Nucleus accumbens (tissue), 56 donors: ENCODE measurements around the gene ZNF629.
A peak's percentile ranks its signal among the peaks of the same experiment; 100 is the strongest.

Source experiments
- DNase-seq, 56 donors: peaks; one replicate each; lab custom pipeline; 2025; lab: John Stamatoyannopoulos, UW

ZNF629 gene

DNA sequence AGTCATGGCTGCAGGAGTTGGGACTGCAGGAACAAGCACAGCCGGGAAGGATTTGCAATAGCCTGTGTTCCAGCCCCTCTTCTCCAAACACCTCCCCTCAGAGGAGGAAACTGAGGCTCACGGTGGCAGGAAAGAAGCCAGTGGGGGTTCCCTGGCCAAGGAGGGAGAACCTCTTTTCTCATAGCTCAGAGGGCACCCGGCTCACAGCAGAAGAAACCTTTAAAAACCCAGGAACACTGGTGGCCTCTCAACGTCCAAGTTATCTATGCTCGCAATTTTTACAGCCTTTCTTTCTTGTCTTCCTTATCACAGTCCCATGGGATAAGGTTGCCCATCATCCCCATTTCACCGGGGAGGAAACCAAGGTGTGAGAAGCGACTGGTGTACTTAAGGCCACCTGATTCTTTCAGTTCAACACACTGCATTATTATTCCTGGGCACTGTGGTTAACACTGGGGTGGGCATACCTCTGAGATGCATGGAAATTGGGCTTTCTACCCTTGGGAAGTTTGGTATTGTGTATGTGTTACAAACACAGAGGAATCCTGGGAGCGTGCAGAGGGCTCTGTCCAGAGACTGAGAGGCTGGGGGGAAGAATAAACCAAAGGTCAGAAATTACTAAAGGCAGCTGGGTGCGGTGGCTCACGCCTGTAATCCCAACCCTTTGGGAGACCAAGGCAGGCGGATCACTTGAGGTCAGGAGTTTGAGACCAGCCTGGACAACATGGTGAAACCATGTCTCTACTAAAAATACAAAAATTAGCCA lies 791 bp upstream of the ZNF629 start:
- peak in 4 of 56 donors; percentile 47 to 53 (median 48) for DNase-seq

DNA sequence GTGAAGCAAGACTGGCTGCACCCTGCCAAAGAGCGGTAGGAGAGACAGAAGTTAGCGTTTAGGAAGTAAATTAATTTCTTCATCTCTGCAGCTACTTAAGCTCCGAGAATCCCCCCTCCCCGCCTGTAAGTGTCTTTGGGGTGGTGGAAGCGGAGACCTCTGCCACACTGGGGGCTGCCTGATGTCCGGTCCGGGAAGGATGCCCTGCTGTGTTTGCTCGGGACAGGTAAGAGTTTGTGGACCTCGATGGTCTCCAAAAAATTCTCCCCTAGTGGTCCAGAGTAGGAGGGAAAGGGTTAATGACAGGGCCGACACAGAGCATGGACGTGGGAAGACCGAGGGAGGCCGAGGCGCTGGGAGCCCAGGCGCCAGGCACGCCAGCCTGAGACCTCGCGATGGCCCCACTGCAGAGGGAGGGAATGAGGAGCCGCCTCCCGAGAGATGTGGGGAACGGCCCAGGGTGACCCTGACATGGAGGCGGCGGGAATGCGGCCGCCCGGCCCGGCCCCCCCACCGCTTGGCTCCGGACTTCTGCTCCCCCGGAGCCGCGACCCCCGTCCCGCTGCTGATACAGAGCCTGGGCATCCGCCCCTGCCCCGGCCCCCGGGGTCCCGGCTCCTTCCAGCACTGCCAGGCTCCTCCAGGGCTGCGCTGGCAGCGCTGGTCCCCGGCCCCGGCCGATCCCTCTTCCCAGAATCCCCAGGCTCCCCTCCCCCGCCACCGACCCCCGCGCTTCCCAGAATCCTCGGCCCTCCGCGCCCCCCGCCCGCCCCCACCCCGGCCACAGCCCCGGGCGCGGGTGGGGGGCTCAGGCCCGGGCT lies 680 bp downstream of the ZNF629 start:
- peak in 11 of 56 donors; percentile 19 to 61 (median 48) for DNase-seq

DNA sequence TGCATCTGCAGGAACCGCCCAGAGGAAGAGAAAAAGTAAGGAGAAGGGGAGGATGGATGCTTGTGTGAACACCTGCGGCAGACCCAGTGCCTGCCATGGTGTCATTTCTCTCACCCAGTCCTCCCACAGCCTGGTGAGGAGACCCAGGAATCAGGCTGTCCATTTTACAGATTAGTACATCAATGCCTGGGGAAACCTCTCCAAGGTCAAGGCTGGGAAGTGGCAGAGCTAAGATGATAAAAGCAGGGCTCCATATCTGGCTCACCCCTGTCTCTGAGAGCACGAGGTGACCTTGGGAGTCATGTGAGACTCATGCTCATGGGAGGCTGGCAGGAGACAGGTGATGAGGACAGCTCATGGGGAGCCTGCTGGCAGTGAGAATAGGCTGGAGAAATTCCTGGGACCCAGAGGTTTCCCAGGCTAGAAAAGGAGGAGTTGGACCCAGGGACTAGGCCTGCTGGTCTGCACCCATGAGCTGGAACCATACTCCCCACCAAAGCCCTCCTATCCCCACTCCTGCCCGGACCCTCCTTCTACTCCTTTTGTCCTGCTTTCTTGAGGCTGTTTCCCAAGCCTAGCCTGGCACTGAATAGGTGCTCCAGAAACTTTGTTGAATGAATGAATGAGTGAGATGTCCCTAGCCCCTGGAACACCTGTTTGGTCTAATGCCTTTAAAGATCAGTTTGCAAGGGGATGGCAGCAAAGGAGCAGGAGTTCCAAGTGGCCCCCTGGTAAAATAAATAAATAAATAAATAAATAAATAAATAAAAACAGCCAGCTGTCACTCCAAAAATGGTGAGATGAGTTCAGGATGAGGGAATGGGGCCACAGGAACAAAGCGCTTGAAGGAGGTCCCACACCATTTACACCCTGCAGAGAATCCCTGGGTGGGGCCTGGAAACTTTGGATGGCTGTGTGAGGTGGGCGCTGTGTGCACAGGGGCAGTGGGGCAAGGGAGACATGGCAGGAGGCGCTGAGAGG lies 1.6 kb downstream of the ZNF629 start:
- no peak for DNase-seq

DNA sequence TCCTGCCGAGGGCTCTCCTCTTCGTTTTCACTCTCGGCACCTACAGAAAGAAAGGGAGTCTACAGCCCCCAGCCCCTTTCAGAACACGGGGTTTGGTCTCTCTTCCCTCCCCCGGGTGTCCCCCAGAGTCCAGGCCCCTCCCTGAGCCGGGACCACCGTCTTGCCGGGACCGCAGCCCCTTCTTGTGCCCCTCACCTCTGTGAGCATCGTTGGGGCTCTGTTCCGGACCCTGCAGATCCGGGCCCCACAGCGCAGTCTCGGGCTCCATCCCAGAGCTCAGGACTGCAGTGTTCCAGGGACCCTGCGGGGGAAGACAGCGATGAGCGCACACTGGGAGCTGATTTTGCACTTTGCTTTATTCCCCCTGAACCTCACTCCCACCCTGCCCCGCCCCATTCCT lies 2.8 kb downstream of the ZNF629 start:
- DNase-seq: no peak

DNA sequence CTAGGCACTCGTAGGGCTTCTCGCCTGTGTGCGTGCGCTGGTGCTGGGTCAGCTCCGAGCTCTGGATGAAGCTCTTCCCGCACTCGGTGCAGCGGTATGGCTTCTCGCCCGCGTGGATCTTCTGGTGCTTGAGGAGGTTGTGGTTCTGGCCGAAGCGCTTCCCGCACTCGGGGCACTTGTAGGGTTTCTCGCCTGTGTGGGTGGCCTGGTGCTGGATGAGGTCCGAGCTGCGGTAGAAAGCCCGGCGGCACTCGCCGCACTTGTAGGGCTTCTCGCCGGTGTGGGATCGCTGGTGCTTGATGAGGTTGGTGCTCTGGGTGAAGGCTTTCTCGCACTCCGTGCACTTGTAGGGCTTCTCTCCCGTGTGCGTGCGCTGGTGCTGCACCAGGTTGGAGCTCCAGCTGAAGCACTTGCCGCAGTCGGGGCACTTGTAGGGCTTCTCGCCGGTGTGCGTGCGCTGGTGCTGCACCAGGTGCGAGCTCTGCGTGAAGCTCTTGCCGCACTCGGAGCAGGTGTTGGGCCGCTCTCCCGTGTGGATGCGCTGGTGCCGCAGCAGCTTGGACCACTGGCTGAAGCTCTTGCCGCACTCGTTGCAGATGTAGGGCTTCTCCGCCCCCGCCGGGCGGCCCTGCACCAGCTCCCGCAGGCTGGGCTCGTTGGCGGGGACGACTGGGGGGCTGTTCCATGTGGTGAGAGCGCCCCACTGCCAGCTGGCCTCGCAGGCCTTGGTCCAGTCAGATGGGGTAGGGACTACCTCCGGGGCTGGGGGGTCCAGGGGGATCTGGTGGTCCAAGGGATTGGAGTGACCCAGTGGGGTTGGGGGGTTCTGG lies 3.5 kb downstream of the ZNF629 start:
- DNase-seq: no peak

DNA sequence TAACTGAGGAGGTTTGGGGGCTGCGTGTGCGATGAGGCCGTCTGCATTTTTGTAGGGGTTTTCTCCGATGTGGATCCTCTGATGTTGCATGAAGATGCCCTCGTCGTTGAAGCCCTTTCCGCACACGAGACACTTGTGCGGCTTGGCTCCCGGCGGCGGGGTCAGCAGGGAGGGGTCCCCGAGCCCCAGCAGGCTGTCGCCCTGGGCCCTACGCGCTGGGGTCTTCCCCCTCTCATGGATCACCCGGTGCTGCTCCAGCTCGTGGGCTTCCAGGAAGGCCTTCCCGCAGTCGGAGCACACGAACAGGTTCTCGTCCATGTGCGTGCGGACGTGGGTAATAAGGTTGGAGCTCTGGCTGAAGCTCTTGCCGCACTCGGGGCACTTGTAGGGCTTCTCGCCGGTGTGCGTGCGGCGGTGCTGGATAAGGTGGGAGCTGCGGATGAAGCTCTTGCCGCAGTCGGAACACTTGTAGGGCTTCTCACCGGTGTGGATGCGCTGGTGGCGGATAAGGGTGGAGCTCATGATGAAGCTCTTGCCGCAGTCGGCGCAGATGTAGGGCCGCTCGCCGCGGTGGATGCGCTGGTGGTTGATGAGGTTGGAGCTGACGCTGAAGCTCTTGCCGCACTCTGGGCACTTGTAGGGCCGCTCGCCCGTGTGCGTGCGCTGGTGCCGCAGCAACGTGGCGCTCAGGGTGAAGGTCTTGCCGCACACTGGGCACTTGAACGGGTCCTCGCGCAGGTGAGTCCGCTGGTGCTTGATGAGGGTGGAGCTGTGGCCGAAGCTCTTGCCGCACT lies 4.3 kb downstream of the ZNF629 start:
- DNase-seq: no peak

DNA sequence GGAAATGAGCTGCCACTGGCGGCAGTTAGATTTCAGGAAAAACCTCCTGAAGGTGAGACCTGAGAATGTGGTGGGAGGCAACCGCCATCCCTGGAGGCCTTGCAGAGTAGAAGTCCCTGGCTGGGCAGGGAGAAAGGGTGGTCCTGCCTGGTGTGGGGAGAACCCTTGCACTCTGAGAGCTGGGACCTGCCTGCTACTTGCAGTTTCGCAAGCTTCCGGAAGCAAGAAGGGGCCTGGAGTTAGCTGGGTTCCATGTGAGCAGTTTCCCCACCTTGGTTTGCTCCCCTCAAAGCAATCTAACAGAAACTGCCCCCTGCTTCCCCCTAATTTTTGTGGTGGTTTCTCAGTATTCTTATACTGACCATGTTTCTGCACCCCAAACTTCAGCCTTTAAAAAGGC lies 6.5 kb downstream of the ZNF629 start:
- DNase-seq: no peak

DNA sequence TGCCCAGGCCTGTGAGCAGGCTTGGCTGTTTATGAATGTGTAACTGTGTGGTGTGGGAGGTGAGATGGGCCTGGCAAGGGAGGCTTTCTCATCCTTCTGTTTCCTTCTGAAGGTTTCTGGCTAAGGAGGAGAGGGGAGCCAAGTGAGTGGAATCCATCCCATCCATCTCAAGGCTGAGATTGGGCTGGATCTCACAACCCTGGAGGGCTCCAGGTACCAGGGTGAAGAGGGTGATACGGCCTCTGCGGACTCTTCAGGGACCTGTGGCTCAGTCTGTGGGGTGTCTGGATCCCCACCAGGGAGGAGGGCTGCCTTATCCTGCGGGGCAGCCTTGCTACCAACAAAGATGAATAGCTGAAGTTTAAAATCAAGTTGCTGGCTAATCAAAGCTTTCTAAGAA lies 7.0 kb downstream of the ZNF629 start:
- DNase-seq: no peak

DNA sequence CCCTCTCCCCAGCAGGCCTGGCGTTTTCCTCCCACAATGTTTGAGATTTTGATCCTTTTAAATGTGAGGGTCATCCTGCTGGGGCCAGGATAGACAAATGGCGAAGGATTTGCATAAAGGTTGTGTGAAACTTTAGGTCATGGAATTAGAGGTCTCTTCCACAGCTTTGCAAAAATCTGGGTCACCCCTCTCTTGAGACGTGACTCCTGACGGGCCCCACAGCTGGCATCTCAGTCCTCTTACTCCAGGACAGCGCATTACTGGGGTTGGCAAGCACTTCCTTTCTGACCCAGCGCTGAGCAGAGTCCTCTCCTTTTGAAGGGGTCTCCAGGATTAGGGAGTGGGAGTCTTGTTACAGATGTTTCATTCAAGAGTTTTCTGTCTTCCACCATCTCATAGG lies 7.4 kb downstream of the ZNF629 start:
- no peak for DNase-seq

DNA sequence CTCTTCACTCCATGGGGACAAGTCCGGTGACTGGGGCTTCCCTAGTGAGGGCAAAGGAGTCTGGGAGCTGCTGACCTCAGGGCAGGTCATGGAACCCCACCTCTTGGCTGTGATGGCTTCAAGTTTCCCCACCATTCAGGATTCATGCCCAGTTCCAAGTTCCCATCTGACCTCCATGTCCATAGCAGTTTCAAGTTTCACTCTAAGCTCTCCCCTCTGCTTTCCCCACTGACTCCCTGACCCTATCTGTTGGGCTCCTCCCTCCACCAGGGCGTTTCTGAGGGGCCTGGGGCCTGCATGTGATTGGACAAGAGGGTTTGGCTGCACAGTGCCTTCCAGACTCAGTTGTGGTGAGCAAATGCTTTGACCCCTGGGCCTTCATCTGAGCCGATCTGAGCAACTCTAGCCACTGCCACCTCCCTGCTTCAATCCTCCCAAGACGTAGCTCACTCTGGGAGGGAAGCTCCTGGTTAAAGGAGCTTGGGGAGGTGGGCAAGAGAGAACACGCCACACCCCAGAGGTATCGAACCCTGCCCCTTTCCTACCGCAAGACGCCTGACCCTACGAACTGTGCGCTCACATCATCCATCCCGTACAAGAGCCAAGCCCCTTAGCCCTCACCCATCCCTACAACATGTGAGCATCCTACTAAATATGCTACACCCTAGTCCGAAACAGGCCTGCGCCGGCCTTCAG lies 8.3 kb downstream of the ZNF629 start:
- DNase-seq: no peak

DNA sequence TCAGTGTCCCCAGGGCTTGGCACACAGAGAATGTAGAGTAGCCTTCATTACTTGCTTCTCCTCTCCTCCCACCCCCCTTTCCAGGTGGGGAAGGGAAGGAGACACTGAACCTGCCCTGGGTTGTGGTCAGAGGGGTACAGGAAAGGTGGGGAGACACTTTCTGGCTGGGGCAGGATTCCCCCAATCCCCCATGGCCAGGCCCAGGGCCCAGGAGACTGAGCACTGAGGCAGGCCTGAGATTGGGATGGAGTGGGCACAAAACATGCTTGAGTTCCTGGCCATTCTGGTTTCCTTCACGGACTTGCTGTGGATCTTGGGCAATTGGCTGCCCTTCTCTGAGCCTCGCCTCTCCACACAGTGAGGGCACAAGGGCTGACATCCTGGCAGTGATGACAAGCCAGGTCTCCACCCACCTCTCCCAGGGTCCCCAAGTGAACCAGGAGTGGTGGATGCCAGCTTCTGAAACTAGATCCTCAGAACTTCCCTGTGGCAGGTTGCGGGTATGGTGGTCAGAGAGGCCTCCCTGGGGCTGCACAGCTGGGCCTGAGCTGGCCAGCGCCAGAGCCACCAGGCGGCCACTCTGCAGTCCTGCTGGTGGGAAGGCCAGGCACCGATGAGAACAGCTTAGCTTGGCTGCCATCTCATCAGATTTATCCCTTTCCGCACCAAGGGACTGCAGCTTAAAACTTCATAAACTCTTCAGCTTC lies 9.3 kb downstream of the ZNF629 start:
- no peak for DNase-seq

DNA sequence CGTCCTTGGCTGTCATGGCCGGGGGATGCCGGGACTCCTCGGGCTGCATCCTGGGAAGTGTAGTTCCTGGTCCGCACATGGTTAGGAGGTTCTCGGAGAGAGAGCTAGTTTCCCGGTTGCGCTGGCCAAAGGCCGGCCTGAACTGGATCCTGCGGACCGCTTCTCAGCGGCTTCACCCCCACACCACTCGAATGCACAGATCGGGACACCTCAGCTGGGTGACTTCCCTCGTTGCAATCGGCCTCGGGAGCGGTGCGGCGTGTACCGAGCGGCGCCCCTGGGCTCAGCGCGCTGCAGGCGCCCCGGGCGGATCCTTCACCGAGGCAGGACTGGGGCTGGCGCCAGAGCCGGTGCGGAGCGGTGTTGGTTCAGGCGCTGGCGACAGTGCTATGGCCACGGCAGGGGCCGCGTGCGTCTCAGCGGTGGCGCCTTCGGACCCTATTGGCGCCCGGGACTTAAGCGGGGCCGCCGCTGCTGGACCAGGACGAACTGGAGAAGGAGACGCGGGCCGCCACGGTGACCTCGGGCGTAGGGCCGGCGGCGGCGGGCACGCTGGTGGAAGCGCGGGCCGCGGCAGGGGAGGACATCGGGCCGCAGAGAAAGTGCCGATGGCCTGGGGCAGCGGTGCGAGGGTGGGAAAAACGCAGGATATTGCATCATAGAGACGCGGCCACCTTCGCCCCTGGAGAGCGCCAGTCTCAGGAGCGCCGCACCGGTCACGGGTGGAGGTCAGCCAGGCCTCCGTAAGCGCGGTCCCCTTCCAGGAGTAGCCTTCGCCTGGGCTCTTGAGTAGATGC lies 11.4 kb downstream of the ZNF629 start:
- DNase-seq: peak; percentile 17 to 90 (median 70)

DNA sequence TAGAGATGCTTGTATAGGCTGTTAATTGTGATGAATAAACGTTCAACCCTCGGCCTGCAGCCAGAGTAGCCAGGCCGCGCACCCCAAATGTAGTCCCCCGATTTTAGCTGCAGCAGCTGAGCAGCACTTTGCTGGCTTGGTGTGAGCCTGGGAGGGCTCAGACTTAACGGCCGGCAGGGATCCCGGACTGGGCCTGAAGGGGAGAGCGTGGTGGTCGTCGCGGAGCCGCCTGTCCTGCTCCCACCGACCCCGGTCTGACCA lies 11.9 kb downstream of the ZNF629 start:
- no peak for DNase-seq

DNA sequence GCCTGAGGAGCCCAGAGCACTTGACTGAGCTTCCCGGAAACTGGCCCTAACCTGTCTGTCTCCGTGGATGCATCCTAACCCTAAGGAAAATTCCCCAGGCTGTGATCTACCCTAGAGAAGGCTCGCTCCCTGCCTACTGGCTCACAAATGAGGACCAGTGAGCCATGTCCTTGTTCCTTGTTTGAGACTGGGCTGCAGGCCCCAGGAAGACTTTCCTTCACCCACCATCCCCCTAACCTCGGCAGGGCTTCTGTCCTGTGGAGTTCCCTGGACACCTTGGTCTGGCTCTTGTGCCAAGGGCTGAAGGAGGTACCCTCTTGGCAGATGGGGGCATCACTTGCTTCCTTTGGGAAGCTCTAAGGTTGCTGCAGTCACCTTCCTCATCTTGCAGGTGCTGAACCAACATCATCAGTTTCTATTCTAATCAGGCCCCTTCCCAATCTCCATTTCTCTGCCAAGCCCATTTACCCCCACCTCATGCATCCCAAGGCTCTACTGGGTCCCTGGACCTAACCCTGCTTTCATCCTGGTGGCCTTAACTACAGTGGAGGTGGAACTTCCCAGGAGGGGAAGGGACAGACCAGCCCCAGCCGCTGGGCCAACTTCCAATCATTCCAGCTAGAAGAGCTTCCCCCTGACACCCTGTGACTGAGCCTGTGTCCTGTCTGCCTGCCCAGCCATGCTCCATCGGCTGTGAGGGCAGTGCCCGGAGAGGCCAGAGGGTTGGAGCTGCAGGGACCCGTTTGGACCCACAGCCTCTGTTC lies 12.5 kb downstream of the ZNF629 start:
- DNase-seq: peak in 3 of 56 donors; percentile 33 to 43 (median 38)

DNA sequence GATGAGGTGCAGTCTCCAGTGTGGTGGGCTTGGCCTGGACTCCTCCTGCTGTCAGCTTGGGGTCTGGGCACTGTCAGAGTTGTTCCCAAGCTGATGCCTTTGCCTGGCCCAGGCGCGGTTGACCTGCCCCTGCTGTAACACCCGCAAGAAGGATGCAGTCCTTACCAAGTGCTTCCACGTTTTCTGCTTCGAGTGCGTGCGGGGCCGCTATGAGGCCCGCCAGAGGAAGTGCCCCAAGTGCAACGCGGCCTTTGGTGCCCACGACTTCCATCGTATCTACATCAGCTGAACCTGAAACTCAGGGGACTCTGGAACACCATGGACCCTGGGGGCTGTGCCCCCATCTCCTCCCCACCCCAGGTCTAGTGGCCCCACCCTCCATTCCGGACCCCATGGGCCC lies 13.2 kb downstream of the ZNF629 start:
- no peak for DNase-seq

DNA sequence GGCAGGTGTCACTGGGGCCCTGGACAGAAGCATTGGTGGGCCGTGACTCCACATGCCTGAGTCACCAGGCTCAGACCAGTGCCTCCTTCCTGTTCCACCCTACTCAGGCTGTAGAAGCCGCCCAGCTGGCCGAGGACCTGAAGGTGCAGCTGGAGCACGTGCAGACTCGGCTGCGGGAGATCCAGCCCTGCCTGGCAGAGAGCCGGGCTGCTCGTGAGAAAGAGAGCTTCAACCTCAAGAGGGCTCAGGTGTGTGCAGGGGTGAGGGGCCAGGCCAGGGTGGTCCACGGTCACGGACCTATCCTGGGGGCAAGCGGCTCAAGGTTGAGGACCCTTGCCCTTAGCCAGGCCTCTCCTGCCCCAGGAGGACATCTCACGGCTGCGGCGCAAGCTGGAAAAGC lies 15.3 kb downstream of the ZNF629 start:
- DNase-seq: no peak
